HepG2 (cell line): ENCODE results near the gene COL18A1.

Source experiments
- HNRNPLL ChIP-seq: fragments of 200-400 bp; formaldehyde crosslinking; IDR thresholded peaks from 2 replicates; pipeline ENCODE4 v1.6.1; 2017; ENCODE audit warnings: mild to moderate bottlenecking, low read depth, low read length; ENCODE audit not compliant: poor library complexity, severe bottlenecking
- HOXA5 ChIP-seq: sonication (generic); formaldehyde crosslinking; IDR thresholded peaks from 2 replicates; pipeline ENCODE4 v1.4.0; 2020; ENCODE audit warnings: missing genetic modification reagents
- MAZ ChIP-seq, 2 experiments: sonication (generic) in 1 of 2; formaldehyde crosslinking in 1 of 2; IDR thresholded peaks; 2 replicates each; pipeline versions ENCODE4 v1.5.0 to v1.6.1; 2012 to 2020; ENCODE audit warnings: low read depth in 2 of 2, mild to moderate bottlenecking in 2 of 2, borderline replicate concordance in 1 of 2, improper control_type of control experiment in 1 of 2, low read length in 1 of 2, missing genetic modification reagents in 1 of 2, moderate library complexity in 1 of 2
- MYC ChIP-seq: sonication (generic); formaldehyde crosslinking; IDR thresholded peaks from 2 replicates; pipeline ENCODE4 v1.9.0; 2021; ENCODE audit warnings: missing genetic modification reagents, borderline replicate concordance
- RELA ChIP-seq: sonication (generic); formaldehyde crosslinking; IDR thresholded peaks from 2 replicates; pipeline ENCODE4 v1.4.0; 2020; ENCODE audit warnings: missing genetic modification reagents
- RNF2 ChIP-seq: fragments of 450-650 bp; conservative IDR thresholded peaks from 2 replicates; pipeline ENCODE4 v1.6.1; 2016; ENCODE audit warnings: low read depth
- SIN3A ChIP-seq: IDR thresholded peaks from 2 replicates; pipeline ENCODE4 v1.6.1; 2011; ENCODE audit warnings: low read depth, mild to moderate bottlenecking, control low read depth, low read length, borderline replicate concordance
- SRSF1 ChIP-seq: fragments of 200-400 bp; formaldehyde crosslinking; optimal IDR thresholded peaks from 2 replicates; pipeline ENCODE3; 2017; ENCODE audit warnings: mild to moderate bottlenecking, low read depth, low read length, moderate library complexity
- STAT5B ChIP-seq: sonication (generic); formaldehyde crosslinking; IDR thresholded peaks from 2 replicates; pipeline ENCODE4 v1.4.0; 2020; ENCODE audit warnings: missing genetic modification reagents
- TCF7L2 ChIP-seq: IDR thresholded peaks from 2 replicates; pipeline ENCODE4 v1.6.1; 2011; ENCODE audit warnings: mild to moderate bottlenecking, low read depth, low read length, moderate library complexity
- ZNF24 ChIP-seq: fragments of 450-650 bp; IDR thresholded peaks from 2 replicates; pipeline ENCODE4 v1.6.1; 2017; ENCODE audit warnings: antibody characterized with exemption, mild to moderate bottlenecking
- ZNF720 ChIP-seq: sonication (generic); formaldehyde crosslinking; IDR thresholded peaks from 2 replicates; pipeline ENCODE4 v1.4.0; 2020; ENCODE audit warnings: missing genetic modification reagents
- TF ChIP-seq, protein P1 (sequence below): IDR thresholded peaks from 2 replicates; pipeline ENCODE4 v1.6.1; 2016; ENCODE audit warnings: low read depth, control low read depth

- TF ChIP-seq ZNF720 (CRISPR knock-in tag) (no peak), ZNF24 (no peak), HNRNPLL (peak; percentile 21), SIN3A (no peak), MAZ (IDR thresholded peaks at IDR 0.05; ENCODE audit: borderline replicate concordance, low read depth, low read length) (no peak), MAZ (CRISPR knock-in tag; IDR thresholded peaks at IDR 0.05; ENCODE audit: low read depth) (no peak), STAT5B (CRISPR knock-in tag) (no peak), TCF7L2 (no peak), RNF2 (no peak), RELA (CRISPR knock-in tag) (no peak), HOXA5 (CRISPR knock-in tag) (no peak), SRSF1 (no peak), MYC (no peak)
- TF ChIP-seq, protein P1, sequence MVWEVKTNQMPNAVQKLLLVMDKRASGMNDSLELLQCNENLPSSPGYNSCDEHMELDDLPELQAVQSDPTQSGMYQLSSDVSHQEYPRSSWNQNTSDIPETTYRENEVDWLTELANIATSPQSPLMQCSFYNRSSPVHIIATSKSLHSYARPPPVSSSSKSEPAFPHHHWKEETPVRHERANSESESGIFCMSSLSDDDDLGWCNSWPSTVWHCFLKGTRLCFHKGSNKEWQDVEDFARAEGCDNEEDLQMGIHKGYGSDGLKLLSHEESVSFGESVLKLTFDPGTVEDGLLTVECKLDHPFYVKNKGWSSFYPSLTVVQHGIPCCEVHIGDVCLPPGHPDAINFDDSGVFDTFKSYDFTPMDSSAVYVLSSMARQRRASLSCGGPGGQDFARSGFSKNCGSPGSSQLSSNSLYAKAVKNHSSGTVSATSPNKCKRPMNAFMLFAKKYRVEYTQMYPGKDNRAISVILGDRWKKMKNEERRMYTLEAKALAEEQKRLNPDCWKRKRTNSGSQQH (CRISPR knock-in tag), result no peak
Measured at GRCh38 chr21:45537746-45538291, 132.9 kb downstream of the COL18A1 start.
